Measurements from ENCODE around the gene DTNBP1. TPM values are rescaled to one million over a fixed set of nuclear protein-coding genes. Genes with fewer than 3 reads are reported as not detected.
A peak's percentile ranks its signal among the peaks of the same experiment; 100 is the strongest.

Gene DTNBP1
- total and polyA plus RNA-seq, 12 donors: 4.2 to 17.1 (median 9.0) TPM

GRCh38 chr6:15577550-15578171, 85.2 kb downstream of the DTNBP1 start:
- Histone ChIP-seq H3K9me3 (replicated peaks in 1 of 3) (no peaks in the 10 kb centered on the region), H3K36me3 (replicated peaks in 1 of 2) (no peaks in the 10 kb centered on the region), H3K4me1 (replicated peaks in 1 of 2) (no peaks in the 10 kb centered on the region), H3K27ac (no peak overlapping the region), H3K4me3 (no peak overlapping the region), H3K27me3 (no peaks in the 10 kb centered on the region)
- WGBS, 4 donors: 90 to 95% (median 93%) methylated on average over 7 of the region's 7 CpGs
- intact Hi-C loops (cut with DNase I): no loop called here
- no peak for TF ChIP-seq POLR2A (IDR thresholded peaks at IDR 0.05)
- no peak for TF ChIP-seq CTCF (IDR thresholded peaks at IDR 0.05)
- DNase-seq: no peak

GRCh38 chr6:15577106-15577505, 85.7 kb downstream of the DTNBP1 start:
- Histone ChIP-seq H3K4me1 (replicated peaks in 1 of 2) (no peaks in the 10 kb centered on the region), H3K27ac (no peak overlapping the region), H3K36me3 (replicated peaks in 1 of 2) (no peaks in the 10 kb centered on the region), H3K4me3 (no peak overlapping the region), H3K27me3 (no peaks in the 10 kb centered on the region), H3K9me3 (replicated peaks in 1 of 3) (no peaks in the 10 kb centered on the region)
- 96 to 97% (median 96%) methylated on average over 8 of the region's 8 CpGs for WGBS, 4 donors
- intact Hi-C loops (cut with DNase I): no loop called here
- DNase-seq: no peak
- TF ChIP-seq CTCF (IDR thresholded peaks at IDR 0.05) (no peak), POLR2A (IDR thresholded peaks at IDR 0.05) (no peak)

- H3K4me3 ChIP-seq: no peak overlapping the region
- TF ChIP-seq CTCF (IDR thresholded peaks at IDR 0.05) (no peak), POLR2A (IDR thresholded peaks at IDR 0.05) (no peak)
- no peaks in the 10 kb centered on the region for H3K9me3 ChIP-seq (replicated peaks in 1 of 3)
- intact Hi-C loops (cut with DNase I): no loop called here
- WGBS, 4 donors: 80 to 87% (median 86%) methylated on average over 5 of the region's 5 CpGs
- H3K36me3 ChIP-seq (replicated peaks in 1 of 2): no peaks in the 10 kb centered on the region
- no peaks in the 10 kb centered on the region for H3K27me3 ChIP-seq
- H3K27ac ChIP-seq: peak overlapping the region in 1 of 5 donors; percentile 10
- no peak for DNase-seq
- no peaks in the 10 kb centered on the region for H3K4me1 ChIP-seq (replicated peaks in 1 of 2)
Observed at GRCh38 chr6:15575357-15576033, 87.3 kb downstream of the DTNBP1 start.

DNA sequence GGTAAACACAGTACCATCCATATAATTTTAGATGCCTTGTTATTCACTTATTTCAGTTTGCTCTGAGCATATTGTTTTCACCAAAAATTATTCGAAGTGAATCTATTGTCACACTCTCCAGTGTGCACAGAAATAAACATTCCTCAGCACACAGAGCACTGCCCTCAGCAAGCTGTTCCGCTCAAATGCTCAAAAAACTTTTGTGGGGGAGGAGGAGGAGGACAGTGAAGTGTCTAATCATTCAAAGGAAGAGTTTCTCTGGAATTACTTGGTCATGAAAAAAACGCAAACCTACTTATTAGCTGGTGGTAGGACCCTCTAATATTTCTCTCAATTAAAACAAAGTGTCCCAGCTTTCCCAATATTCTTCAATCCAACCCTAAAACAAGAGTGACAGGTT, 88.3 kb downstream of the DTNBP1 start:
- Histone ChIP-seq H3K4me3 (no peak overlapping the region), H3K4me1 (replicated peaks in 1 of 2) (no peaks in the 10 kb centered on the region), H3K27ac (no peak overlapping the region), H3K9me3 (replicated peaks in 1 of 3) (no peaks in the 10 kb centered on the region), H3K36me3 (replicated peaks in 1 of 2) (no peaks in the 10 kb centered on the region), H3K27me3 (no peaks in the 10 kb centered on the region)
- intact Hi-C loops (cut with DNase I): no loop called here
- 75 to 78% (median 77%) methylated on average over 3 of the region's 3 CpGs for WGBS, 4 donors
- no peak for TF ChIP-seq POLR2A (IDR thresholded peaks at IDR 0.05)
- TF ChIP-seq CTCF (IDR thresholded peaks at IDR 0.05): no peak
- DNase-seq: no peak

Data from adrenal gland (tissue), 12 donors.